ENCODE measurements around the gene NHS.
"Not testable (repeated sequence)": the region's sequence is repeated elsewhere in the genome, so short reads cannot be mapped to it uniquely, and the experiment has no call there.

NHS gene

DNA sequence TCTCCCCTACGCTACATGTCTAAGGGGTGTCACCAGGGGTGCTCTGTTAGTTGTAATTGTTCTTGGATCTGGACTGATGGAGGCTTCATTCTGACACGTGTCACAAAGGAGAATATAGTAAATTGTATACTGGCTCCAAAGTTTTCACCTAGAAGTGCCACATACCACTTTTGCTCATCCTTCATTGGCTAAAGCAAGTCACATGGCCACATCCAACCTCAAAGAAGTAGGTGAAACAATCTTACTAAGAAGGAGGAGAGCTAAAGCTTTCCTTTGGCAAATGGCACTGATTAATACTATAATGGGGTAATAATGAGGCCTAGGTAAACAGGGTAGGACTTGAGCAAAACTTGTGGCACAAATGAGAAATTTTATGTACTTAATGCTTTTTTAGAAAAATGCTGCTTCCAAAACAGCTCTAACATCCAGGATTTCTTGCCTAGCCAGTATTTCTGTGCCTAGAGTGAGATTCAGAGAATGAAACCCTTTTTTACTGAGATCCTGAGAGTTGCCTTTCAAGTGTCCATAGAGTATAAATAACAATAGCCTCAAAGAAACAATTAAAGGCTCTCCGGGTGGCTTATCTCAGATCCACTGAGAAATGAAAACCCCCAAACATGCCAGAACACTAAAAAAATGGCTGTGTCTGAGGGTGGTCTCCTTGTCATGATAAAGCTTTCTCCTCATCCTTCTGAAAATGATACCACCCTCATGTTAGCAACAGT, 34.7 kb downstream of the NHS start:
- DNase-seq = no peak

DNA sequence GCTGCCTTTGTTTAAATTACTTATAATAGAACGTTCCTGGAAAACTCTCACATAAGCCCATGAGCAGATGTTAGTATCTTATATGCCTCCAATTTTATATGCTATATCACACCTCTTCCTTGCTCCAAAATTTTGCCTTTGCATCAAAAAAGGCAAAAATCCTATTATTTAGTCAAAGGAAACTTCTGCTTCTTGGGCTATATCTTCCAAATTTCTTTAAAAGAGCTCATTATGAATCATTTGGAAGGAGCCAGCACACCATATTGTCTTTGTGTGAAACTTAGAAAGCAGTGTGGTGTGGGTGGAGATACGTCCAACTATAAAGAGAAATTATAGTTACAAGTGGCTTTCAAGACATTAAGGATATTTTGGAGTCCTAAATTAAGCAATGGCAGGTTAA, 35.7 kb downstream of the NHS start:
- DNase-seq = no peak

DNA sequence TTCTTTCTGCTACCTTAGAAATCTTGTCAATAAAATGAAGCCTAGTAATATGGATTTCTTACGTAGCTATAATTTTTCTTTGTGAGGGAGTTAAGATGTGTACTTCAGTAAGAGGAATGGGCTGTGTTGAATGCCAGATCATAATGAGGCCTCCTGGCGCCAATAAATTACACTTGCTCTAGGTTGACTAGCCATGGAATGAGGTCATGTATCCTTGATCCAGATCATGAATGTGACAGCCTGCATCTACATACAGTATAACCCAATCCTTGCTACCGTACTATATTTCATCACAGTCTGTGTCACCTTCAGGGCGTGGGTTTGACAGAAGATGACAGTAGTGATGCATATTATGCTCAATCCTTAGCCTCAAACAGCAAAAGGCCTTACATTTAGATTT, 36.2 kb downstream of the NHS start:
- DNase-seq = no peak

DNA sequence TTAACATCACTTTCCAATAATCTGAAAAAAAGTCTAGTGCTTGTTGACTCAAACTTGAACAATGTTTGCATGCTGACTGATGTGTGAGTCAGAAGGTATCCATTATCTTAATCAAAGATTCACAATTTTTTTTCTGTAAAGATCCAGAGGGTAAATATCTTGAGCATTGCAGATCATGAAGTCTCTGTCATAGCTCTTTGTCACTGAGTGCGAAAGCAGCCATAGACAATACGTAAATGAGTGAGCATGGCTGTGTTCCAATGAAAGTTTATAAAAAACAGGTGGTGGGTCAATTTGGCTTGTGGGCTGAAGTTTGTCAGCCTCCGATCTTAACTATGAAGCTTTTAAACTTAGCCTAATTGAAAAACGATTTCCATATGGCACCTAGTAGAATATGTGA, 37.7 kb downstream of the NHS start:
- DNase-seq = no peak

DNA sequence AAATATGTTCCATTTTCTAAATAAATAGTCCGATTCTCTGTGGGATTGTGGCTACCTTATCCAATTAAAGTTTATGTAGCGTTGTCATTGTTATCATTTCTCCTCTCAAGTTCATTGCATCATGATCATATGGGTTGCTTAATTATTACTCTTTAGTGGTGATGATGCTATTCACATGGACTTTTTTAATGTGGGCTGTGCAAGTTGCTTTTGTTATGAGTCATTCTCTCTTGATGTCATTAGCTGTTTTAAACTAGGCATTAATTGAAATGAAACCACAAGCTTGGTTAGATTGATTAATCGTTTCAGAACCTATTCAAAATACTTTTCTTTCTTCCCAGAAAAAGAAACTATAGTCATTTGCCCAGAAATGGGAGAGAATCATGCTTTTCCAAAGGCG, 38.2 kb downstream of the NHS start:
- peak; percentile 14 for DNase-seq

DNA sequence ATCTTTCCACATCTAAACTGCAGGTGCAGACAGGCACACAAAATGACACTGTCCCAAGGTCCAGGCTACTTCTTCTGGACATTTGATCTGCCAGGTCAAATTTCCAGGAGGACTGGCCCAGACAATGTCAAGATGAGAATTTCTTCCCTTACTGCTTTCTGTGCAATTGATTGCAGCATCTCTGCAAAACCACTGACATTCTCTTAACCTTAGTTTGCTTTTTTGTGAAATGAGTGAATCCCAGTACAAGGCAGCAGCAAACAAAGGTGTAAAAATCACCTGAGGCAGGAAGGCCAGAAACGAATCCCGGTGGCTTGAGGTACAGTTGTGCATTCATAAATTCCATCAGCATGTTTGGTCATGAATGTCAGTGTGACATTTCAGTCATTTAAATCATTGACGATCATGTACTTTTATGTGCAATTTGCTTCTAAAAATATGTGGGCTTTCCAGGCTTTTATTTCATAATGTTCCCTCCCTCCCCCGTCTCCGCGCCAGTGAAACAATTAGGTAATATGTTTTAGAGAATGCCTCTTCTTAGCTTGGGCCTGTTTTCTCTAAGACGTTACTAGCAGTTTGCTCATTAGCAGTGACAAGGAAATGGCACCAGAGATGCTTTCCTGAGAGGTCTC, 39.1 kb downstream of the NHS start:
- no peak for DNase-seq

DNA sequence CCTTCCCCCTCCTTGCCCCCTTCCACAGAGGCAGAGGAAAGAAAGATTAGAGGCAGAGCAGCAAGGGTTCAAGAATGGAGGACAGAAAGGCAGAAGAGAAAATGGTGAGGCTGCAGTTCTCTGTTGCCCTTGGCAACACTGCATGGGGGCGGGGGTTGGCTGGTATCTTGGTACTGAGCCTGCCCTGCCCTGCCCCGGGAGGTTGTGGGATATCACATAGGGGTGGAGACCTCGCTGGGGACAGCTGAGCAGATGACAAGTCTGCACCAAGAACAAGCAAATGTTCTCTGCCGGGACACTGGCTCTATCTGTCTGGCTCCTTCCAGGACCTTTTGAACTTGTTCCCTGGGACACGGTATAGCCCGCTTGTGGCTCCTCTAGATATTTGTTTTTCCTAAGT, 39.8 kb downstream of the NHS start:
- DNase-seq = no peak

DNA sequence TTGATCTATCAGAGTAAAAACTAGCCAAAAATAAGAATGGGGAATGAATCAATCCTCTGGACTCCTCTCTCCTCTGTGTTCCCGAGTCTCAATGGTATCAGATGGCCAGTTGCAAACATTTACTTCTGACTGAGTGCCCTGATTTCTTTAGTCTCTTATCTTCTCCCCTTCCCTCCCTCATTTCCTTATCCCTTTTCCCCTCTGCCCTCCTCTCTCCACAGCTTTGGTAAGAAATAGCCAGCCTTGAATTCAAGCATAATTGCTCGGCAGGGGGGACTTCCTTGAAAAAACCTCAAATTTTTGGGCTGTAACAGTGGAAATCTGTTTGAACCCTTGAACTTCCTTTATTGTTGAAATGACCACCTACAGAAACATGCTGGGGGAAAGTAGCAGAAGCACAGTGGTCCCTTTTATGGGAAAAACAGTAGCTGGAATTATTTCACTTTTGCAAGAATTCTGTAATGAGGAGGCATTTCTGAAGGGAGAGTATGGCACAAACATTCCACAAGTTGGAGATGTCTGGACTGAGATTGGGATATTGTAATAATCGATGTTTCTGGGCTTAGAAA, 40.3 kb downstream of the NHS start:
- DNase-seq = no peak

DNA sequence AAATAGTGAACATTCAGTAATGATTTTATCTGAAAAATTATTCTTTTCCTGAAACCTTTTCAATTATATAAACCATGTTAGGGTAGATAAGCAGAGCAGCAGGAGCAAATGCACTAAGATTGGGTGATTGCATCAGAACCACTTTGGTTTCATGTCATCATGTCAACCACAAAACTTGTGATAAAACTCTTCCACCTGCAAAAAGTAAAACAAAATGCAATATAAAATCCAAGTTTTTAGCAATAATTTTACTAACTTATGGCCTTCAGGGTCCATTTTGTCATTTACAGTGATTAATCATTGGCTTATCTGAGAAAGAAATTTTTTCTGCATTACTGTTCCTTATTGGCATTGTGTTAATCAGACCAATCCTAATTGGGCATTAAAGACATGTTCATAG, 42.4 kb downstream of the NHS start:
- no peak for DNase-seq

DNA sequence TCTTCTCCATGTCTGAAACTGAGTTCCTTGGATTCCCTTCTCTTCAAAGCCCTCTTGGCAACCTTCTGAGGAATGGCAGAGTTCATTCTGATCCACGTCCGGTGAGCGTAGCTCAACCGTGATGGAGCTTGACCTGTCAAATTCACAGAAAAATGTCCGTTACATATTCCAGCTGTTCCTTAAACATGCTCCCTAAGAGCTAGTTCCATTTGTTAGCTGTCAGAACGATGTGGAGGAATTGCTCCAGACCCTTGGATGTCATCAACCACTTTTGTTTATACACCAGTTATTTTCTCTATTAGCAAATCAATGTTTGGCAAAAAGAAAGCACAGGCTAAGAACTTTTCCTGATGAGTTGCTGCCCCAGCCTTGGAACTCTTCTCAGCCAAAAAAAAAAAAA, 50.1 kb downstream of the NHS start:
- DNase-seq = no peak

DNA sequence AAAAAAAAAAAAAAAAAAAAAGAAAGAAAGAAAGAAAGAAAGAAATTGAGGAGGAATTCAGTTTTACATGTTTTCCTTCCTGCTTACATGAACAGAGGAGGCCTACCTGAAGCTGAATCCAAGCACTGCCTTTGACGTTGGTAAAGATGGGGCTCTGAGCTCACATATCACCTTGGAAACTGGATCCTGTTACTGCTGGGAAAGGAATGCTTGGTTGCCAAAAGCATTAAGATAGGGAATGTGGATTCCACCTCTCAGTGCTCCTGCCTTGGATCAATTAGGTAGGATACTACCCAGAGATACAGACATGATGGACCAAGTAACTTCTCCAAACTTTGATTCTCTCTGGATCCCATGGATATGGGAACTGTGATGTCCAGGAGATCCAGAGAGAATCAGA, 50.6 kb downstream of the NHS start:
- DNase-seq = no peak

DNA sequence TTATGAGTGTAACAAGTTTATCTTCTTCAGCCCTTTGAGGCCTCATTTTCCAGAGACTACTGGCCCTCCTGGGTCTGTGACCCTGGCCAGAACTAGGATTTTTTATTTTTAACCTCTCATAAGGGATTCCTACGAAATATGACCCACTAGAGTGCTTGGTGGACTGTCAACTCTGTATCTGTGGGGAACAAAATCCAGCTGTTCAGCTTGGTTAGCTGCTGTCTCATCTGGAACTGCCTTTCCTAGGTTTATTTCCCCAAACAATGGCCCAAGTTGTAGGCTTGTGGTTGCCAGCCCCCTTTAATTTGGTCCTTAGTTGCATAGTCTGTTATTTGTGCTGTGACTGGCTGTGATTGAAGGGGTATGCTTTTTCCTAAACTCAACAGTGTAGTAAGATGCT, 56.2 kb downstream of the NHS start:
- no peak for DNase-seq

DNA sequence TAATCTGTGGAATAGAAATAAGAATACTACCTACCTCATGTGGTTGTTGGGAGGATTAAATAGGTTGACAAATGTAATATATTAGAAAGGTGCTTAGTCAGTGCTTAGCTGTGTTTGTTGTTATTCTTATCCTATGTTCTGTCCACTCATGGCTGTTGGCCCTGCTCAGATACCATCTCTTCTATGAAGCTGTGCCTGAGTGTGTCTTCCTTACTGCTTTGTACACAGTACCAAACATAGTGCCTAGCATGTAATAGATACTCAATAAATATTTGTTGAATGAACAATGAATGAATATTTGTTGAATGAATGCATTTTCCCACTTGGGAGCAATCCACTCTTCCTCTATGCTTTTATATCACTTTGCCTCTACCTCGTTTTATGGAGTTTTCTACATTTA, 57.2 kb downstream of the NHS start:
- DNase-seq = no peak

DNA sequence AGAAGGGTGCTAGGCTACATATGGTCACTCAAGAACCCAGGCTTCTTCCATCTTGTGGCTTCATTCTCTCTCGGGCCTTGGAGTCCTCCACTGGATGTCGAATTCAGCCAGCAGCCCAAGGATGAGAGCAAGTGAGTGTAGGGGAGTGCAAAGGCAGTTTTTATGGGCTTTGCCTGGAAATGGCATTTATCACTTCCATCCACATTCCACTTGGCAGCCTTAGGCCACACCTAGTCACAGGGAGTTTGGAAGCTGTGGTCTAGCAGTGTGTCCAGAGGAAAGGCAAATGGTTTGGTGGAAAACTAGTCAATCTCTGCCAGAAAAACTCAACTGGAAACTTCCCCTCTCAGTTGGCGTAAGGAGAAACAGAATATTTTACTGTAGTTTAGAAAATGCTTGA, 59.0 kb downstream of the NHS start:
- no peak for DNase-seq

DNA sequence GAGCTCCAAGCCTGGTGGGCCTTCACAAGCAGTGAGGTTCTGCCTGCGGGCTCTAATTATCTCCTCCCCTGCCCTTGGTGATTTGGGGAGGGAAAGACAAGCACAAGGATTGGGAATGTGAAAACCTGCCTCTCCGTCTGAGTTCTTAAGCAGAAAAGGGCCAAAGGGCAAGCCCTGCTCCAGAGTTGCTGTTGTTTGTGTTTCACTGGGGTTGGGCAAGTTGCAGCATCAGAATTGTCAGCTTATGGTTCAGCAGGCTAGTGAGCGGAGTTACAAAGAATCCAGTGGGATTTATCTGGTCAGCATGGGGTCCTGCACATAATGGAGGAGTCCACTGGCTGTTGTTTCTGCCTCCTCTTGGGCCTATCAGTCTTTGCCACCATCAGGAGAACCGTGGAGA, 60.5 kb downstream of the NHS start:
- no peak for DNase-seq

DNA sequence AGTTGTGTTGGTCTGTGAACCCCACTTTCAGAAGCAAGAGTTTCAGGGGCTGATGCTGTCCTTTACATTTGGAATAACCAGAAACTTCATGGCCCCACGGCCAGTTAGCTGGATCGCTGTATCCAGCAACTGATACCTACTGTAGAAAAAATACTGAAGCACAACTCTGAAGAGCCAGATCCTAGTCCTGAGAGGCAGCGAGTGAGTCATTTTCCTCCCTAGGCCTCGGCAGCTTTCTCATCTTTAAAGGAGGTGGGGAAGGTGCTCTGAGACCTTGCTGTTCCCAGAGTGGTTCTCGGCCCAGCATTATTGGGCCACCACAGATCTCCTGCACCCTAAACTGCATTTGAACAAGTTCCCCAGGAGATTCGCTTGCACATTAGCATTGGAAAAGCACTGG, 63.2 kb downstream of the NHS start:
- DNase-seq = no peak

DNA sequence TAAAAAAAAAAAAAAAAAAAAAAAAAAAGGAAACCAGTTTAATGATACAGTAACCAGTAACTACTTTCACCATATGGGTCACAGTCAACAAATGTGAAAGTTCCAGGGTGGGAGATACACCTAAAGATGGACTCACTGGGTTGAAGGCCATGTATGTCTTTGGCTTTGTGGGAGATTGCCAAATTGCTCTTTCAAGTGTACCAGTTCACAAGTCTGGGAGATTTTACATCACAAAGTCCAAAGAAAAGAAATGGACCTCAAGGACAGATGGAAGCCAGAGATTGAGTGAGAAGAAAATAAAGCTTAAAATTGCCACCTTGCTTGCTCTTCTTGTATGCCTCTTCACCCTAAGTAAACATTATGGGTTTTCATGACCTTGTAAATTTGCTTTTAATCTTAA, 65.3 kb downstream of the NHS start:
- DNase-seq = no peak

DNA sequence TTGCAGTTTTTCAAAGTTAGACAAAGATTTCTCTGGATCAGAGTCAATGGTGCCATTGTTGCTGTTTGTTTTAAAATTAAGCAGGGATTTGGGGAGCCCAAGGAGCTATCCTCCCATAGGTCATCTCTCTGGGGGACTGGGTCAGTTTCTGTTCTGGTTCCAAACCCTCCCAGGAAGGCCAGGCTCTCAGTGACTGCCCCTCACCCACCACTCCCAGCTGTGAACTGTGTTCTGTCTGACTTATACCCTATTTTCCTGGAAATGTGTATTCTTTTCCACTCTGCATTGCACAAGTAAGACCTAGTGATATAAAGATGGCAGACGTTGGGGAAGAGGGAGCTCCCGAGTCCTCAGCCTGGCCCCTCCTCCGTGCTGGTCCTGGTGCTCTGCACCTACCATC, 65.8 kb downstream of the NHS start:
- no peak for DNase-seq

DNA sequence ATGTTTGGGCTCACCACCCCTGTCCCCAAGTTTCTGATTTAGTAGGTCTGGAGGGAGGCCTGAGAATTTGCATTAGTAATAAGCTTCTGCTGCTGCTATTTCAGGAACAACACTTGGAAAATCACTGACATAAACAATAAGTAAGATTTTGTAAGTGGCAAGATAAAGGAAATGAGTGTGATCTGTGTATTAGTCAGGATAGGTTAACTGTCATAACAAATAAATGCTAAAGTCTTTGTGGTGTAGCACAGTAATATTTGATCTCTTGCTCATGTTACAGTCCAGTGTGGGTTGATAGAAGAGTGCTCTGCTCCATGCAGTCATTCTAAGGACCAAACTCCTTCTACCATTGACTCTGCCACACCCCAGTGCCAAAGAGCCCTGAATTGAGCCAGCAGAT, 67.0 kb downstream of the NHS start:
- no peak for DNase-seq

DNA sequence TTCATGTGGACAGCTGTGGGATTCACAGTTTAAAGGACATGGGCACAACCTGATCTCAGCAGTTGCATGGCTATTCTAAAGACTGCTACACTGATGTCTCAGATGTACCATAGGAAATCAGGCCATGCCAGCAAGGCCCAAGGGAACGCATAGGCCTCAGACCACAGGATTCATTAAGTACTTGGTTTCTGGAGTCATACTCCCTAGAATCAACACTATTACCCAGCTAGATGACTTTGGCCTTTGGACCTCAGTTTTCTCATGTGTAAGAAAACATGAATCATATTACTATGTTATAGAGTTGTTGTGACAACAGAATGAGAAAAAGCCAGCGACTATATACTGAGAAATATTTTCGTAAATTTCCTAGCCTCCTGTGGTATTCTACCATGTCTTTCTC, 67.9 kb downstream of the NHS start:
- DNase-seq = no peak

DNA sequence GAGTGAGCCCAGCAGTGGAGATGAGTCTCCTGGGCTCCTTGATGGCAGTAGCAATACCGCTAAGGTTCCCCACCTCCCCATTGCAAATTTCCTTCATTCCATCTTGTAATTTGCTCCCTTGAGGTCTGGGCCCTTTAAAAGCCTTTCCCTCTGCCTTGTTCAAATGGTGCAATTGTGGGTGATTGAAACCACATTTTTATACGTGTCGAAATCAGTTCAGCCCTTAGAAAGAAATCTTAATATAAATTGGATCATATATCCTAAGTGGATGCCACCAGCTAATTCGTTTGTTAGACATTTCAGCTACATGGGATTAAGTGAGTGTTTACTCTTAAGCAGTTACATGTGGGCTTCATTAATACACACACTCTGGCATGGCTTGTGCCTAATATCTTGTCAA, 68.6 kb downstream of the NHS start:
- DNase-seq = no peak

DNA sequence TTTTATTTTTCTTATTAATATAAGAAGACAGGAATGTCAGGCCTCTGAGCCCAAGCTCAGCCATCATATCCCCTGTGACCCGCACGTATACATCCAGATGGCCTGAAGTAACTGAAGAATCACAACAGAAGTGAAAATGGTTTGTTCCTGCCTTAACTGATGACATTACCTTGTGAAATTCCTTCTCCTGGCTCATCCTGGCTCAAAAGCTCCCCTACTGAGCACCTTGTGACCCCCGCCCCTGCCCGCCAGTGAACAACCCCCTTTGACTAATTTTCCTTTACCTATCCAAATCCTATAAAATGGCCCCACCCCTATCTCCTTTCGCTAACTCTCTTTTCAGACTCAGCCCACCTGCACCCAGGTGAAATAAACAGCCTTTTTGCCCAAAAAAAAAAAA, 71.3 kb downstream of the NHS start:
- DNase-seq = not testable (repeated sequence)

DNA sequence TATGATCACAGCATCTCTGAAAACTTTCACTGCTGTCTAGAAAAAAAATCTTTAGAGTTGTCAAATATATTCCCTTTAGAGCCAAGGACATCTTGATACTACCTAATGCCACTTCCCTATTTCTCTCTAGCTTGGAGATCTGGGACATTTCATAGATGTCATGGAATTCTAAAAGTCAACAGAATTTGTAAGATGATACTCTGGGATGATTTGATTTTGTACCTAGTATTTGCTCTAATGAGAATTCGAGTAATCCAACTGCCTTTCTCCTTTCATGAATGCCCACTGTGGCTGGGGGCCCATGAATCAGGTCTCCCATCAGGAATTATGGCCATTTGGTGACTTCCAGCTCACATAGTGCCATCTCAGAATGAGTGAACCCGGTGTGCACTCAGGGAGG, 73.2 kb downstream of the NHS start:
- no peak for DNase-seq

DNA sequence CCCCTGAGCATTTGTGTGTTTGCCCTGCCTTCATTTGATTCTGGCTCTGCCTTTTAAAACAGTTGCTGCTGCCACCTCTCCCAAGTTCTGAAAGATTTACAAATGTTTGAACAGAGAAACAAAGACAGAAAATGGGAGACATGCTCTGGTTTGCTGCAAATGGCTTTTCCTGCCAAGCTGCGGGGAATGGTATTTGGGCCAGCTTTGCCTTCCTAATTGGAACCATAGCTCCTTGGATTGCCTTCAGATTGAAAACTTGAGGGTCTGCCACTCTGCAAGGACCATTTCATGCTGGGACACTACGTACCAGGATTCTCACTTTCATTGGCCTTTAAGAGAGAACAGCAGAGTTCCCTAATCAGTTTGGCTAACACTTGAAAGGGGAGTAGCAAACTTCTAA, 74.9 kb downstream of the NHS start:
- no peak for DNase-seq

DNA sequence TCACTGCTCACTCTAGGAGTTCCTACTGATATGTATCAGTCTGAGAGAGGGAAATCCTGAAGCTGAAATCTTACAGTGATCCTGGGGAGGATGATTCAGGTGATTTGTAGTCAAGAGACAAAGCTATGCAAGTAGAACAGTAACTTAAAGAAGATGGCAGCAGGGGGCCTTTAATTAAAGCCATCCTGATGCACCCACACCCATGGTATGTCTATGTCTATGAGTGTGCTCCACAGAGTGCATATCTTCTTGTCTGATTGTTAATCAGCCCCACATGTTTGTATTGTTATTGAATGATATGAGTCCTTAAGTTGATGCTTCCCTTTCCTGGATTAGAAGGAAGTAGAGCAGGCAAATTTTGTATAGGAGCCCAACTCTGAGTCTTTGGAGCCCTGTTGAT, 78.8 kb downstream of the NHS start:
- DNase-seq = no peak
